Choroid plexus epithelial cell (primary cell): Measurements from ENCODE around the gene HOXC9.

Source experiments
- DNase-seq: peaks from one replicate; pipeline ENCODE4 v3.0.0-alpha.2; 2010; ENCODE audit warnings: low read depth
- H3K4me3 ChIP-seq: 2 replicates; pipeline ENCODE4 v1.5.1; 2011; ENCODE audit warnings: low read depth, mild to moderate bottlenecking, control low read depth, low read length, moderate library complexity
- TF ChIP-seq, protein P1 (sequence below): conservative IDR thresholded peaks from 2 replicates; pipeline ENCODE4 v1.5.1; 2011; ENCODE audit warnings: low read depth, mild to moderate bottlenecking, control low read depth, inconsistent platforms, low read length, moderate library complexity

The HOXC9 gene

DNA sequence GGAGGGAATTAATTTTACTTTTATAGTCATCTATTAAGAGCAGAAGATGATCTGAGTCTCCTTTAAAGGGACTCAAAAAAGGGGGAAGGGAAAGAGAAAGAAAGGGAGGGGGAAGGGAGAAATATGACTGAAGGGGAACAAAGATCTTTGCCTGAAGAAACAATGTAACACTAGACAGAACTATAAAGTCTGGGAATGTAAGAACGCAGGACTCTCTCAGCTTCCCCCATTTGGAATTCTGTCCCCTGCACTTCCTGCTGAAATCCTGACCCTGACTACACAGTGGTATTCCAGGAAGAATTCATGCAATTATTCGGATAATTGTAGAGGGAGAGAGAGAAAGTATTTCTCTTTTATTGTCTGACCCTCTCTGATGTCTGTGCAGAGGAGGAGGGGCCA is 35.6 kb upstream of the HOXC9 start:
- no peak for DNase-seq
- TF ChIP-seq, protein P1, sequence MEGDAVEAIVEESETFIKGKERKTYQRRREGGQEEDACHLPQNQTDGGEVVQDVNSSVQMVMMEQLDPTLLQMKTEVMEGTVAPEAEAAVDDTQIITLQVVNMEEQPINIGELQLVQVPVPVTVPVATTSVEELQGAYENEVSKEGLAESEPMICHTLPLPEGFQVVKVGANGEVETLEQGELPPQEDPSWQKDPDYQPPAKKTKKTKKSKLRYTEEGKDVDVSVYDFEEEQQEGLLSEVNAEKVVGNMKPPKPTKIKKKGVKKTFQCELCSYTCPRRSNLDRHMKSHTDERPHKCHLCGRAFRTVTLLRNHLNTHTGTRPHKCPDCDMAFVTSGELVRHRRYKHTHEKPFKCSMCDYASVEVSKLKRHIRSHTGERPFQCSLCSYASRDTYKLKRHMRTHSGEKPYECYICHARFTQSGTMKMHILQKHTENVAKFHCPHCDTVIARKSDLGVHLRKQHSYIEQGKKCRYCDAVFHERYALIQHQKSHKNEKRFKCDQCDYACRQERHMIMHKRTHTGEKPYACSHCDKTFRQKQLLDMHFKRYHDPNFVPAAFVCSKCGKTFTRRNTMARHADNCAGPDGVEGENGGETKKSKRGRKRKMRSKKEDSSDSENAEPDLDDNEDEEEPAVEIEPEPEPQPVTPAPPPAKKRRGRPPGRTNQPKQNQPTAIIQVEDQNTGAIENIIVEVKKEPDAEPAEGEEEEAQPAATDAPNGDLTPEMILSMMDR = no peak
- no peak overlapping the region for H3K4me3 ChIP-seq

DNA sequence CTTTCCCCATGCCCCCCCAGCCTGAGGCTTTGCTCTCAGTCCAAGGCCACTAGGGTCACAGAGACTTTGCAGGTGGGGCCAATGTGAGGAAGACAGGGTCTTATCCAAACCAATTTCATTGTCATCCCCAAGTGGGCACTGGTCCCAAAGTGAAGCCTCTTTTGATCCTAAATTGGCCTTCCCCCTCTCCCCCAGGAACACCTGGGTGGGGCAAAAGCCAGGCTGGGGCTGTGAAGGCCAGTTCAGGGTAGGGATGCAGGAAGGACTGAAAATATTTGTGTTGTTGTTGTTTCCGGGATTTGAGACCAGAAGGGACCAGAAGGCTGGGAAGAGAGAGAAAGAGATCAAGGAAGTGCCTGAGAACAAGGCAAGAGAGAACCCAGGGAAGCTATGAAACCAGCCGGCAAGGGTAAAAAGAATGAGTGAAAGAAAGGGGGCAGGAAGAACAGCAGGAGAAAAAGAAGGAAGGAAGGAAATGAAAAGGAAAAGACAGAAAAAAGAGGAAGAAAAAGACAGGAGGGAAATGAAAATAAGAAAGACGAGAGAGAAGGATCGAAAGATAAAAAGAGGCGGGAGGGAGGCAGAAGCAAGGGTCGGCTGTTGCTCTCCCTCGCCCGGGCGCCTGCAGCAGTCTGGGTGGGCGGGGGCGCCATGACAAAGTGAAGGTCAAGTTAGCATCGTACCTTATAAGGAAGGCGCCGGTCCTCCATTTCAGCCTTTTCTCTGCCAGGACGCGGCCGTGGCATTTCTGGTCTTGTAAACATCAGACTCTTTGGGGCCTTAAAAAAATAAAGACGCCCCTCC is 34.5 kb upstream of the HOXC9 start:
- DNase-seq = no peak
- no peak overlapping the region for H3K4me3 ChIP-seq
- TF ChIP-seq, protein P1 = no peak

DNA sequence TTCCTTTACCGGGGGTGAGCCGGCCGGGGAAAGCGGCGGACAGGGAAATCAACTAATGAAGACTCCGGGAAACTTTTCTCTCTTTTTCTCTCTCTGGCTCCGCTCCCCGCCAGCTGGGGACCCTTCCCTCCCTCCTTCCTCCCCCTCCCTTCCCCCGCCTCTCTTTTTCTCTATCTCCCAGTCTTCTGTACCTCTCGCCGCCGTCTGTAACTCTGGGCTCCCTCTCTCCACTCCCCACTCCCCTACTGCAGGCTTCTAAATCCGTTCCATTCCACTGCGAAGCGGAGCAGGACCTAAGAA is 33.9 kb upstream of the HOXC9 start:
- no peak overlapping the region for H3K4me3 ChIP-seq
- DNase-seq = no peak
- TF ChIP-seq, protein P1 = no peak

DNA sequence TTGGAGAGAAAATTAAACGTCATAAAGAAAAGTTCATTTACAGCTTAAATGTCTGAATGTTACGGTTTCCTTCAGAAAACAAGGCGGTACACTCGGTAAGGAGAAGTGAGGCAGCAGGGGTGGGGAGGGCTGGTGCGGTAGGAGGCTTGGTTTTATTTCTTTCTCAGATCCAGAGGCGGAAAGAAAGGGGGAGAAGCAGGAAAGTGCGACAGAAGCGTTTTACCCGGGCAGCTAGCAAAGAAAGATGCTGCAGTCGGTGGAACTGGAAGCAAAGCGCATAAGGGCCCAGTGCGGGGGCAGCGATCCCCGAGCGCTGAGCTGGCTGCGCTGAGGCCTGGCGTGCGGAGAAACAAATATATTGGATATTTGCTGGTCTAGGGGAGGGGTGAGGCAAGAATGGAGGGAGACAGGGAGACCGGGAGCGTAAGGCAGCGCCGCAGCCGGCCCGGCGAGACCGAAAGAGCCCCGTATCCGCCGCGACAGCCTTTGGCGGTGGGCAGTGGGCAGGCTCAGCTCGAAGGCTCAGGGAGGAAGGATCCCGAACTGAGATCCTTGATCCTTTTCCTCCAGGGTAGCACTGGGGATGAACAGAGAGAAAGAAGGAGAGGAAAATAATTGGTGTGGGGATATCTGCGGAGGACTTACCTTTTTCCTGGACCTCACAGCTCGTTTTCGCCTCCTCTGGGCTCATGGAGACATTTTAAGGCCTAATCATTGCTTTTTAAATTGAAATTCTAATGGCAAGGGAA is 33.4 kb upstream of the HOXC9 start:
- no peak for DNase-seq
- no peak overlapping the region for H3K4me3 ChIP-seq
- TF ChIP-seq, protein P1 = no peak

DNA sequence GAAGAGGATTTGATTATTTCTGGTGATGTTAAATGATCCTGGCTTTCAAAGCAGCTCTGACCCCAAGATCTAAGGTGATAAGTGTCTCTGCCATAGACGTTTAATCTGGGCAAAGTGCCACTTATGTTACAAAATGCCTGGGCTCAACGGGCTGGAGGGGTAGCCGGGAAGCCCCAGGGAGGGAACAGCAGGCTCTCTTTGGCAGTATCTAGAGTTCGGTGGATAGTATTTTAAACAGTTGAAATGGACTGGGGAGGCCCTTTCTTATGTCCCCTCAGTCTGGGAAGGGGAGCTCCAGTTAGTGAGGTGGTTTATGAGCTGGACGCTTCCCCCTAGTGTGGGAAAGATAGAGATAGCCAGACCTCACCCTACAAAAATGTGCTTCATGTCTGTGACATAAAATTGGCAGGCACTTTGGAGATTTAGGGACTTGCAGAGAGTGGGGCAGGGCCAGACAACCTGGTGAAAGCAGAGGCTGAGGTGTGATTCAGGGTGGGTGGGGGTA is 32.5 kb upstream of the HOXC9 start:
- no peak overlapping the region for H3K4me3 ChIP-seq

DNA sequence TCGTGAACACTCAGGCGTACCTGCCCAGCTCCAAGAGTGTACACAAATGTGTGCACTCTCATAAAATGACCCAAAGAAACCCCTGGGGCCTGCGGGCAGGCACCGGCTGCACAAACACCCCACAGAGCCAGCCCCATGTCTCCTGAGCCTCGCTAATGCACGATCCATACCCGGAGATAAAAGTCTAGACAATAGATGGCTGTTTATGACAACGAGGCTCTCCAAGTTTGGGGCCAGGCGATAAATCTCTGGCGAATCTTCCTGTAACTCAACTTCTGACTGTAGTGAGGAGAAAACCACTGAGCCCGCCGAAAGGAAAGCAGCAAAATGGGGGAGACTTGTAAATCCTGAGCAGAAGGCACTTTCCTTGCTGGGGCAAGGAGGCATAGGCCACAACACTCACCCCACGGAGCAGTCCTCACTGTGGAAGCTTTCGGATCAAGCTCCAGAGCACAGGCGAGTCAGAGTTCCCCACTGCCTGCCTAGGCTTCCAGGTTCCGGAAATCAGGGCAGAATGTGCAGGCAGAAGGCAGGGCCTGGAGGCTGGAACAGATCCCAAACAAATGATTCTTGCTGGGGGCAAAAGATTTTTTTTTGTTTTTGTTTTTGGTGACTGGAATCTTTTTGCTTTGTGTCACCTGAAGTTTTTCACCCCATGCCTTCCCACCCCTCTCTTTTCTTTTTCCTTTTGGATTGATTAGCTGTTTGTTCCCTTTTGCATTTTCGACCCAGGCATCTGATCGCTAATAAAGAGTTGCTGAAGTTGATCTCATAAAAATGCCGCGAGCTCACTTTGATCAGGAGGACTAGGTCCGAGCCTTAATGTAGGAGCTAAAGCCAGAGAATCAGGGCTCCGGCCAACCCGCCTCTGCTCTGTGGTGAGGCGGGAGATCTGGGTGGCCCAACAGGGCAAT is 31.5 kb upstream of the HOXC9 start:
- H3K4me3 ChIP-seq = no peak overlapping the region
- DNase-seq = no peak
- TF ChIP-seq, protein P1 = no peak

More for the DNA sequence above, 32.5 kb upstream of the HOXC9 start:
- TF ChIP-seq, protein P1 = no peak
- no peak for DNase-seq
